Pons (tissue), 1 donor: ENCODE data around the gene ARAP1.
"Not testable (repeated sequence)": the region's sequence is repeated elsewhere in the genome, so short reads cannot be mapped to it uniquely, and the experiment has no call there.

Source experiments
- DNase-seq: peaks from one replicate; pipeline ENCODE4 v3.0.0-alpha.2; 2016; ENCODE audit warnings: low spot score

The ARAP1 gene

DNA sequence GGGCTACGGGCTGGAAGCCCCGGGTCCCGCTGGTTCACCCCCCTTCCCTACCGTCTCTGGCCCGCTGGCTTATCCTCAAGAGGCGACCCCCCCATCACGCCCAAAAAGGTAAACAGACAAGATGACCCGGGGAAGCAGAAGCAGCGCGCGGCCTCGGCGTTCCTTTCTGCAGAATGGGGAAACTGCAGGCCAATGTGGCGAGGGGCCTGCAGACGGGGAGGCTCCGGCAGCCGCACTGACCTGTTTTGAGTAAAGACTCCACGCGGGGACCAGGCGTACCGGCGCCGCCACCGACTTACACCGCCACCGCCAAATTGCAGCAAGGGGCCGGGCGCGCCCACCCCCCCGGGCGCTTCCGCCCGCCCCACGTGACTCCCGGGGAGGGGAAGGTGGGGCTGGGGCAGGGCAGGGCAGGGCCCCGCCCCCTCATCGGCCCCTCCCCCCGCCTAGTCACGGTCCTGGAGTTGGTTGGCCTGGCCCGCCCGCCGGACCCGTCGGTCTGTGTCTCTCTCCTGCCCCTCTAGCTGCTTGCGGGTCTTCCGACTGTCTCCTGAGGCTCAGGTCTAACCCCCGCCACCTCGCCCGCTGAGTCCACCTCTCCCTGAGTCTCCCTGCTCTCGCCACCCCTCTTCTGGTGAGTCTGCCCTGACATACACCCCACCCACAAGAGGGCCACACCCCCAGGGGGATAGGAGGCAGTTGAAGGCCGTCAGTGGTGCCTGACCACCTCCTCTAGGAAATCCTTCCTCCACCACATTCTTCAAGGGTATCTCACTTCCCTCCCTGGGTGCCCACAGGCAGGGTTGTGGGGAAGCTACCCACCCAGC is at the start of gene ARAP1:
TSS of gene ARAP1 (minus strand) at position 321 of the 827 bp plus-strand sequence. CDS start 25,280 bp downstream, outside the sequence.
- DNase-seq, result peak; percentile 62

- no peak for DNase-seq
These were observed 47.2 kb upstream of the ARAP1 start for GRCh38 chr11:72799441-72799840.

DNA sequence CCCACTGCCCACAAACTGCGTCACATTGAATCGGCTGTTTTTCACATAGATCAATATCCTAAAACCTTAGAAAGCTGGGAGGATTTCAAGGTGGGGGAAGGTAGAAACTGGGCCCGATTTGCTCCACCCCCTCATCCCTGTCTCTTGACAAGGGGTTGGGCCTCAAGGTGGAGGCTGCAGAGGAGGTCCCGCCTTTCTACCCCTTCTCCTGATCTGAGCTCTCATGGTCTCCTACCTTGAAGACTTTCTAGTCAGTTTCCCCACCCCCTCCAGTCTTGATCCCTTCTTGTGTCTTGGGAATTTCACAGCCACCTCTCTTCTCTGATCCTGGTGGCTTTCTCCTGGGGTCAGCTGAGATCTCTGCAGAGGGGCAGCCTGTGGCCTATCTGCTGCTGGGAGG is 46.2 kb upstream of the ARAP1 start:
- DNase-seq, result no peak

DNA sequence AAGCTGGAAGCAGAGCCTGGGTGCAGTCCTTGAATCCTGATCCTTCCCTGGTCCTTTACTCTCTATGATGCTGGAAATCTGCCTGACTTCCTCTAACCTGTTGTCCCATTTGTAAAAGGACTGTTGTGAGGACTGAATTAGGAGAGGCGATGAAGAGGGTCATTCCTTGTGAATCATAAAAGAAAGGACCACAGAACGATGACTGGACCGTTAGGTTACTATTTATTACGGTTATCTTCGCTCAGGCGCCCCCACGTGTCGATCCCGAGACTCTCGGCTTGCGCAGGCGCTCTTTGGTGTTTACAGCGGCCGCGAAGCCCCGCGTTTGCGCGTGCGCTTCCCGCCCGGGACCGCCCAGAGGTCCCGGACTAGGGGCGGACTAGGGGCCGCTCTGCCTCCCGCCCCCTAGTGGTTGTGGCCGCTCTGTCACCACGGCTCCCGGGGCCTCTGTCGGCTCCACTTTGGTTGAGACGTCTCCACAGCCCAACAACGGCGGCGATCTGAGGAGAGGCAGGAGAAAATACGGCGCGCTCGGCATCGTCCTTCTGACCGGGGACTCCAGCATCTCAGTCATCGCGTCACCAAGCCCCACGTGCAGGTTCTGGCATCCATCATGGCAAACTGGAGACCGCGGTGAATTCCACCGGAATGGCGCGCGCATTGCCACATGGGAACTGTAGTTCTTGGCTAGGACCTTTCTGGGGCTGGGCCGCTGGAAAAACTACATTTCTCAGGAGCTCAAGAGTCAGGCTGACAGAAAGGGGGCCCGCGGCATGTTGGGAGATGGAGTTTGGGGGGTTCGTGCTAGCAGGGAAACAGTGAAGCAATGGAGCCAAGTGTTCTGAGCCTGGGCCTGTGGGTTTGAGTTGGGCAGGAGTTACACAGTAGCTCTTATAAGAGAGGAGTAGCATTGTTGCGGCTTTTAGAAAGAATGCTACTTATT is 41.5 kb upstream of the ARAP1 start, which contains the start of gene STARD10:
TSS of gene STARD10 (minus strand) at position 623 of the 943 bp plus-strand sequence. CDS start 12,866 bp downstream, outside the sequence.
- DNase-seq, result peak; percentile 97

GRCh38 chr11:72793076-72793424 is 40.8 kb upstream of the ARAP1 start:
- DNase-seq, result no peak

DNA sequence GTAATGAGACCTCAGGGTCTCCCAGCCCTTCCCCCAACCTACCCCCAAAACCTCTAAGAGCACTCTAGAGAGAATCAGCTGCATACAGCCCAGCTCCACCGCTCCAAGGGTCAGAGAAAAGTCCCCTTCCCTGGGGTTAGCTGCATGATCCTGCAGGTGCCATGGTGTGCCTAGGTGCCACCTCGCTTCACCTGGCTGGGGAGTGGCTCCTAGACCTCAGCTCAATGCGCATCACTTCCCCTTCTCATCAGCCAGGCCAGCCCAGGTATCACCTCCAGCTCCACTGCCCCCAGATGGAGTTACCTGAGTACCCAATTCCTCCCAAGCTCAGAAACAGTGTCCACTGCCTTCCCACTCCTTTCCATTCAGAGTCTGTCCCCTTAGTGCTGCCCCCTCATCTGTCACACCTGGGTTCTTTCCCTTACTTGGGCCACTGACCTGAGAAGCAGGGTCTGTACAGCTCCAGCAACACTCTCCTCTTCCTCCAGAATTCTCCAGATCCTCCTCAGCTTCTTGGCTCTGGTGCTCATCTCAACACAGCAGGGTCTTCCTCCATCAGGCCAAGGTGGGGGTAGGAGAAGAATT is 40.3 kb upstream of the ARAP1 start:
- no peak for DNase-seq

GRCh38 chr11:72791228-72791627 is 39.0 kb upstream of the ARAP1 start:
- not testable (repeated sequence) for DNase-seq

GRCh38 chr11:72789493-72790131 is 37.4 kb upstream of the ARAP1 start:
- no peak for DNase-seq

GRCh38 chr11:72788241-72788640 is 36.0 kb upstream of the ARAP1 start:
- DNase-seq, result no peak

- no peak for DNase-seq
These were observed 35.3 kb upstream of the ARAP1 start for GRCh38 chr11:72787216-72788104.

DNA sequence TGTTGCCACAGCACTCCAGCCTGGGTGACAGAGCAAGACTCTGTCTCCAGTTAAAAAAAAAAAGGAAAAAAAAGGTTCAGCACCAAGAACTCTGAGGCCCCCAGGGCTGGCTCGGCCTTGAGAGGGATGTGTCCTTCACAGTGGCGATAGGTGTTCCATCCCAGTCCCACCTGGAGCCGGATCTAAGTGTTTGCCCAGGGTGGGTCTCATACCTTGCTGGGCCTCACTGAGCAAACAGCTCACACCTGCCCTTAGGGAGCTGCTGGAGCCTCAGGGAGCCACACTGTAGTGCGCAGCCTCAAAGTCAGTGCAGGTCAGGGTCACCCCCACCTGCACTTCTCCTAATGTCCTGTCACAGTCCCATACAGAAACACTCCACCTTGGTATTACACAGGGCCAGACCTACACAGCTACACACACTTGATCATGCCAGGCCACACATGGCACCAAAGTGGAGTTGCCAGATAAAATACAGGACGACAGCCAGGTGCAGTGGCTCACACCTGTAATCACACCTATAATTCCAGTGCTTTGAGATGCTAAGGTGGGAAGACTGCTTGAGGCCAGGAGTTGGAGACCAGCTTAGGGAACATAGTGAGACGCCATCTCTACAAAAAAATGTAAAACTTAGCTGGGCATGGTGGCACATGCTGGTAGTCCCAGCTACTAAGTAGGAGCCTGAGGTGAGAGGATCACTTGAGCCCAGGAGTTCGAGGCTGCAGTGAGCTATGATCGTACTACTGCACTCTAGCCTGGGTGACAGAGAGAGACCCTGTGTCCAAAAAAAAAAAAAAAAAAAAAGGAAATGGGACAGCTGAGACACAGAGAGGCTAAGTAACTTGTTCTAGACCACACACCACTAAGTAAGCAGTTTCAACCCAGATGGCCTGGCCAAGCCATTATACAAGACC is 34.4 kb upstream of the ARAP1 start:
- no peak for DNase-seq

DNA sequence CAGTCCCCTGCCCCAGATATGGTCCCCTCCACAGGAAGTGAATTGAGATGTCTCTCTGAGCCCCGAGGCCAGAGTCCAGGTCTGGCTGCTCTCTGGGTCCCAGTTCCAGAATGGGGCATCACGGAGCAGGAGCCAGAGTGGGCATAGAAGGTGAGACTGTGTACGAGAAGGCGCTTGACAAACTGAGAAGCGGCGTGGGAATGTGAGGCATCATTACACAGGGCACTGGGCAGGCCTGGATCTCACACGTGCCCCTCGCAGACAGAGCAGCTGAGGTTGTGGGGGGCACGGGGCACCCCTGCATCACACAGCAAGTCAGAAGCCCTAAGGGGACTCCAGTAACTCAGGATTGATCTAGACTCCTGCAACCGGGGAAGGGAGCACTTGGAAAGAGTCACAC is 32.5 kb upstream of the ARAP1 start:
- DNase-seq, result no peak

DNA sequence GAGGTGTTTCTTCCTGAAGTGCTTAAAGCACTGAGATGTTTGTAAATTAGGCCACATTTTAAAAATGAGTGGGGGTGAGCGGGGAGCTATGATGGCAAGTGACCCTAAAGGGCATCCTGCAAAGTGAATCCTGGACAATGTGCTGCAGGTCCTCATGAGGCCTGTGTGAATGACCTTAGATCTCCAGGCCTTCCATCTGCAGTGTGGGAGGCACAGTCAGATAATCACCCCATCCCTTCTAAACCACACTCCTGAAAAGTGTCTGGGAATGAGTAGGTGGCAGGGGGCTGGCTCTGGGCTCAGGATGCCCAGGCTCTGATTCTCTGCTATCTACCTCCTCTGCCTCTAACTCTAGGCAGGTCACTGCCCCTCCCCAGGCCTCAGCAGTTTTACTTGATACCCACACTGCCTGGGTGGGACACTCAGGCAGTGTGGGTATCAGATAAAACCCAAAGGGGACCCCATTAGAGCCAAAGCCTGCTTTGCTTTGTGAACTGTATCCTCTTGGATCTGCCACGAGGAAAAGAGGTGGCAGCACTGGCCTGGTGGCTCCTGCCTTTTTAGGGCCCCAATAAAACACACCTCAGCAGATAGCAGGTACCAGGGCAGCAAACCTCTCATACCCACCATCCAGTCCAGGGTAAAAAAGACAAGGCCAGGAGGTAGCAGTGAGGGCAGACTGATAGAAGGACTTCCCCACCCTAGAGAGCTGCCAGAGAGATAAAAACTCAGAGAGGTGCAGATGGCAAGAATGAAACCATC is 31.1 kb upstream of the ARAP1 start:
- DNase-seq, result no peak

DNA sequence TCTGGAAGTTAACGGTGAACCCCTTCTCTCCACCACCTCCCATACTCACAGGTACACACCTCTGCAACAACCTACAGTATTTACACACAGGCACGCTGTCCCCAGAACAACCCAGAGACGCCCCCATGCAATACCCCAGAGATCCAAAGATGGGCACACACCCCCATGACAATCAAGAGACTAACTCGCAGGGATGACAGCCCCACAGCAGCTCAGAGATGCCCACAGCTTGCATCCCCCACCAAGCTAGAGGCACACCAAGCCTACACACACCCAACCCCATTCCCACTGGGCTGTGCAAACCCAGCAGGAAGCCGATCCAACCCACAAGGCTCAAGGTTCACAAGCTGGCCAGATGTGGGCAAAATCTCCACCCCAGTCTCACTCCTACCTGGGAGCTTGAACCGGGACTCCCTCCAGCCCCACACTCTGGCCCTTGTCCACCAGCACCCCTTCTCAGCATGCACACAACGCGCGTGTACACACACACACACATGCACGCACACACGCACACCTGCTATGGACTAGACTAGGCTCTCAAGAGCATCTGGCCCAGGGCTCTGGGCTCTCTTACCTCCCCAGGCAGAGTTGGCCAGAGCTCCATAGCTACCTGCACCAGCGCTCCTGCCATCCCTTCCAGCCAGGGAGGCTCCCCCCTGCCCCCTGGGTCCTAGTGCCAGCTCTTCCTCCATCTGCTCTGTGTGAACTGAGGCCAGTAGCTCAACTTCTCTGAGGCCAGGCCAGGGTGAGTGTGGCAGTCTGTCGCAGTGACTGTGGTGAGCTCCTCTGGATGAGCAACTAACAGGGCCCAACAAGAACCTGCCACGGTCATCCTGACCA is 30.1 kb upstream of the ARAP1 start:
- no peak for DNase-seq

- DNase-seq, result no peak
These were observed 29.3 kb upstream of the ARAP1 start for GRCh38 chr11:72781313-72782080.

GRCh38 chr11:72781063-72781312 is 28.8 kb upstream of the ARAP1 start:
- no peak for DNase-seq

GRCh38 chr11:72780296-72781062 is 28.3 kb upstream of the ARAP1 start:
- no peak for DNase-seq
